Measurements from ENCODE around the gene PDS5A. TPM values are rescaled to one million over a fixed set of nuclear protein-coding genes. Genes with fewer than 3 reads are reported as not detected.

Gene PDS5A, protein sequence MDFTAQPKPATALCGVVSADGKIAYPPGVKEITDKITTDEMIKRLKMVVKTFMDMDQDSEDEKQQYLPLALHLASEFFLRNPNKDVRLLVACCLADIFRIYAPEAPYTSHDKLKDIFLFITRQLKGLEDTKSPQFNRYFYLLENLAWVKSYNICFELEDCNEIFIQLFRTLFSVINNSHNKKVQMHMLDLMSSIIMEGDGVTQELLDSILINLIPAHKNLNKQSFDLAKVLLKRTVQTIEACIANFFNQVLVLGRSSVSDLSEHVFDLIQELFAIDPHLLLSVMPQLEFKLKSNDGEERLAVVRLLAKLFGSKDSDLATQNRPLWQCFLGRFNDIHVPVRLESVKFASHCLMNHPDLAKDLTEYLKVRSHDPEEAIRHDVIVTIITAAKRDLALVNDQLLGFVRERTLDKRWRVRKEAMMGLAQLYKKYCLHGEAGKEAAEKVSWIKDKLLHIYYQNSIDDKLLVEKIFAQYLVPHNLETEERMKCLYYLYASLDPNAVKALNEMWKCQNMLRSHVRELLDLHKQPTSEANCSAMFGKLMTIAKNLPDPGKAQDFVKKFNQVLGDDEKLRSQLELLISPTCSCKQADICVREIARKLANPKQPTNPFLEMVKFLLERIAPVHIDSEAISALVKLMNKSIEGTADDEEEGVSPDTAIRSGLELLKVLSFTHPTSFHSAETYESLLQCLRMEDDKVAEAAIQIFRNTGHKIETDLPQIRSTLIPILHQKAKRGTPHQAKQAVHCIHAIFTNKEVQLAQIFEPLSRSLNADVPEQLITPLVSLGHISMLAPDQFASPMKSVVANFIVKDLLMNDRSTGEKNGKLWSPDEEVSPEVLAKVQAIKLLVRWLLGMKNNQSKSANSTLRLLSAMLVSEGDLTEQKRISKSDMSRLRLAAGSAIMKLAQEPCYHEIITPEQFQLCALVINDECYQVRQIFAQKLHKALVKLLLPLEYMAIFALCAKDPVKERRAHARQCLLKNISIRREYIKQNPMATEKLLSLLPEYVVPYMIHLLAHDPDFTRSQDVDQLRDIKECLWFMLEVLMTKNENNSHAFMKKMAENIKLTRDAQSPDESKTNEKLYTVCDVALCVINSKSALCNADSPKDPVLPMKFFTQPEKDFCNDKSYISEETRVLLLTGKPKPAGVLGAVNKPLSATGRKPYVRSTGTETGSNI (N-terminal part only)
- 146 and 159 TPM in 2 replicates for total RNA-seq

DNA sequence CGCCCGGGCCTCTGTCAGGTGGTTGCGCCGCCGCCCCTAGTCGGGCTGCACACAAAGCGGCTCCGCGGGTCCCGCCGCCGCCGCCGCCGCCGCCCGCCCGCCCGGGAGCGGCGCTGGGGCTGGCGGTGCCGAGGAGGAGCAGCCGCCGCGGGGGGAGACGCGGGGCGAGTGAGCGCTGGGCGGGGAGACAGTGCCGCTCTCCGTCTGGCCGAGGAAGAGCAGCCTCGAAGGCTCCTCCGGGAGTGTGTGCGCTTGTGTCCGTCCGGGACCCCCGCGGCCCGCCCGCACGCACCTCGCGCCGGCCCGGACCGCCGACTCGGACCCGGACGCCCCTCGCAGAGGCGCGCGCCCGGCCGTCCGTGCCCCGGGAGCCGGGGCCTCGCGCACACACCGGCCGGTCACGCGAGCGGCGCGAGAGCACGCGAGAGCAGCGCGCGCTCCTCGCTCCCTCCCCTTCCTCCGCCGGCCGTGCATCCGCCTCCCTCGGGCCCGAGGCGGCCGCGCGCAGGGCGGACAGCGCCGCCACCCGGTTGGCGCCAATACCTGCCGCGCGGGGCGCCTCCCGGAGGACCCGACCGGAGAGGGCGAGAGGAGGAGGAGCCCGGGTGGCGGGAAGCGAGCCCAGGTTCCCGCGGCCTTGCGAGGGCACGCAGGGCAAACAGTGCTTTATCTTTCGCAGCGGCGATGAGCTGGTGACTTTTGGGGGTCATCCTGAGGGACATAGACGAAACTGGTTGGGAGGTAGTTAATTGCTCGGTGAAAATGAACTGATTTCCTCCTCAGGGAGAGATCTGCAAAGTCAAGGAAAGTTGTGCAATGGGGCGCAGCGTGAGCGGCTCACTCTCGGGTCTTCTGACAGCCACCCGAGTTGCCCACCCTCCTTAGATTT lies at the start of gene PDS5A:
Gene PDS5A, minus strand, starts transcription at position 423 of the 889 bp plus-strand sequence. CDS start 1,334 bp downstream, outside the sequence.

Small RNAs within 50 kb of the gene (small RNA-seq; reads per million reads assigned to genes)
- not detected for gene RNA5SP159

Other genes starting within 250 kb of the PDS5A start
- 13.3 and 15.4 TPM in 2 replicates for gene N4BP2, start 78.9 kb upstream of the PDS5A start, total RNA-seq
- 0.22 TPM in 1 of 2 replicates, not detected in the other for gene RHOH, start 219.1 kb upstream of the PDS5A start, total RNA-seq

Data from thoracic aorta endothelial cell (primary cell).